ENCODE data around the gene FGF12. TPM values are rescaled to one million over a fixed set of nuclear protein-coding genes. Genes with fewer than 3 reads are reported as not detected.

The FGF12 gene
- not detected in 2 replicates for total RNA-seq

GRCh38 chr3:192727032-192727847 is at the start of gene FGF12:
Gene FGF12 (minus strand): TSS chr3:192727541.

Small RNA genes within 50 kb of the gene (small RNA-seq; reads per million reads assigned to genes)
- gene RF01210 (not detected), gene RNU1-20P (not detected)

Other genes starting within 250 kb of the FGF12 start
- gene MB21D2, start 190.3 kb upstream of the FGF12 start, total RNA-seq = 5.2 and 6.5 TPM in 2 replicates

All from articular chondrocyte of knee joint (primary cell).